Stimulated activated CD8-positive, alpha-beta memory T cell treated with anti-CD3 and anti-CD28 coated beads, Interleukin-15, amount 100 ng/mL, for 4 hours (primary cell): Measurements from ENCODE around the gene IDH3G.

Source experiments
- DNase-seq, 2 donors: peaks; one replicate each; pipeline ENCODE4 v3.0.0-alpha.2; 2020; ENCODE audit warnings: low read depth in 2 of 2

Gene IDH3G

GRCh38 chrX:153791104-153791852 lies 2.9 kb downstream of the IDH3G start:
- DNase-seq: no peak

- DNase-seq: no peak
Measured at GRCh38 chrX:153789654-153790053, 4.5 kb downstream of the IDH3G start.

GRCh38 chrX:153786669-153787068 lies 7.5 kb downstream of the IDH3G start:
- DNase-seq: no peak

- DNase-seq: no peak
Measured at GRCh38 chrX:153784325-153784967, 9.7 kb downstream of the IDH3G start.

- DNase-seq: no peak
Measured at GRCh38 chrX:153783378-153784013, 10.7 kb downstream of the IDH3G start.

GRCh38 chrX:153782871-153783270 lies 11.3 kb downstream of the IDH3G start:
- DNase-seq: no peak

- DNase-seq: no peak
Measured at GRCh38 chrX:153782313-153782712, 11.9 kb downstream of the IDH3G start.

- DNase-seq: no peak
Measured at GRCh38 chrX:153781428-153782047, 12.6 kb downstream of the IDH3G start.

GRCh38 chrX:153780678-153781427 lies 13.3 kb downstream of the IDH3G start, which contains the start of gene SRPK3:
Gene SRPK3 (plus strand): TSS chrX:153781041. CDS start chrX:153781087, 46 bp downstream.
- no peak for DNase-seq

- no peak for DNase-seq
Measured at GRCh38 chrX:153779891-153780677, 14.1 kb downstream of the IDH3G start.

- no peak for DNase-seq
Measured at GRCh38 chrX:153778684-153779101, 15.5 kb downstream of the IDH3G start.

- no peak for DNase-seq
Measured at GRCh38 chrX:153778181-153778580, 16.0 kb downstream of the IDH3G start.

- DNase-seq: no peak
Measured at GRCh38 chrX:153777261-153778090, 16.7 kb downstream of the IDH3G start.

- DNase-seq: no peak
Measured at GRCh38 chrX:153776611-153777045, 17.5 kb downstream of the IDH3G start.

- DNase-seq: no peak
Measured at GRCh38 chrX:153776120-153776599, 18.0 kb downstream of the IDH3G start.

- no peak for DNase-seq
Measured at GRCh38 chrX:153775293-153776119, 18.7 kb downstream of the IDH3G start.

GRCh38 chrX:153774576-153775292 lies 19.4 kb downstream of the IDH3G start:
- DNase-seq: no peak
